GM19238 (cell line): ENCODE data around the gene CASTOR2.
"Not testable (repeated sequence)": the region's sequence is repeated elsewhere in the genome, so short reads cannot be mapped to it uniquely, and the experiment has no call there.

Experiments used
- DNase-seq: peaks from one replicate; pipeline ENCODE4 v3.0.0; 2011; ENCODE audit warnings: low spot score; ENCODE audit not compliant: insufficient read length

The CASTOR2 gene

DNA sequence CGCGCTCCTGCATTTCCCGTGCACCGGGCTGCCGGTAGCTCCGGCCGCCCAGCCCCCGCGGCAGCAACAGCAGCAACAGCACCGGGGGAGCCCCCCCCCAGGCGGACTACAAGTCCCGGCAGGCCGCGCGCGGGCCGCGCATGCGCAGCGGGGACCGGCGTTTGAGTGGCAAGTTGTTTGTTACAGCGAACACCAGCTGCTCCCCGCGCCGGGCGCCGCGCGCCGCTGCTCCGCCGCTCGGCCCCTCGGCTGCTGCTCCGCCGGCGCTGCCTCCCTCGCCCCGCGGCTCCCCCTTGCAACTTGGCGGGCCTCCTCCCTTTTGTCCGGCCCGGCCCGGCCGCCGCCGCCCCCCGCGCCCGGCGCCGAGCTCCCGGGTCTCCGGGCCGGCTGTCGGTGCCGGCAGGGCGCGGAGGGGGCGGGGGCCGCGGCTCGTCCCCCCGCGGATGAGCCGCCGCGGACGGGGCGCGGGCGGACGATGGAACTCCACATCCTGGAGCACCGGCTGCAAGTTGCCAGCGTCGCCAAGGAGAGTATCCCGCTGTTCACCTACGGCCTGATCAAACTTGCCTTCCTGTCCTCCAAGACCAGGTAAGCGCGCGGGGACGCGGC is at the start of gene CASTOR2:
Gene CASTOR2 (plus strand): TSS at position 195 of the 609 bp plus-strand sequence. CDS start 281 bp downstream, at position 476.
- not testable (repeated sequence) for DNase-seq

DNA sequence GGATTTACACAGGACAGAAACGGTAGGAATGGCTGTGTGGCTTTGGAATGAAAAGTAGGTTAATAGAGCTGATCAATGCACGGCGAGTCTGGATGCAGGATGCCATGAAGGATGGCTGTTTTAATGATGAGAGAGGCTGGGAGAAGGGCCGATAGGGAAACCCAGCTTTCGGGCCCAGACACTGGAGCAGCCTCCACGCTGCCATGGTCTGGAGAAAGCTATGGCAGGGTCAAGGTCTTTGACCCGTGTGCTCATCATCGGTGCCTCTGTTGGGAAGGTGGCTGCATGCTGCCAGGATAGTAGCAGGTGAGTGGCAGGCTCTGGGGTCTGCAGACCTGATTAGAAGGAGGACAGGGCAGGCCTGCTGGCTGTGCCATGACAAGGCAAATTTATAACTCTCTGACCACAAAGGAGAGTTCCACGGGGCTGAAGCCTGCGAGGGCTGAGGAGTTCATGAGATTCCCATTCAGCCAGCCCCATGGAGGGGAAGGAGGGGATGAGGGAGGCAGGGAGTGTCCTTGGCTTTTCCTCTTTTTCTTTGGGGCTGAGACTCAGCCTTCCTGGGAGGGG is 42.1 kb upstream of the CASTOR2 start:
- not testable (repeated sequence) for DNase-seq

DNA sequence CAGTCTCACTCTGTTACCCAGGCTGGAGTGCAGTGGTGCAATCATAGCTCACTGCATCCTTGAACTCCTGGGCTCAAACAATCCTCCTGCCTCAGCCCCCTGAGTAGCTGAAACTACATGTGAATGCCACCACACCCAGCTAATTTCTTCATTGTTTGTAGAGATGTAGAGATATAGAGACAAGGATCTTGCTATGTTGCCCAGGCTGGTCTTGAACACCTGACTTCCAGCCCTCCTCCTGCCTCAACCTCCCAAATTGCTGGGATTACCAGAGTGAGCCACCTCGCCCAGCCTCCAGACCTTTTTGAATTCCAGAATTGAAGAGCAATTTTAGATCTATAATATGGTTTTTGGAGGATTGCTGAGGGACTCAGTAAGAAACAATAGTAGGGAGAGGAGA is 40.9 kb upstream of the CASTOR2 start:
- DNase-seq = not testable (repeated sequence)

DNA sequence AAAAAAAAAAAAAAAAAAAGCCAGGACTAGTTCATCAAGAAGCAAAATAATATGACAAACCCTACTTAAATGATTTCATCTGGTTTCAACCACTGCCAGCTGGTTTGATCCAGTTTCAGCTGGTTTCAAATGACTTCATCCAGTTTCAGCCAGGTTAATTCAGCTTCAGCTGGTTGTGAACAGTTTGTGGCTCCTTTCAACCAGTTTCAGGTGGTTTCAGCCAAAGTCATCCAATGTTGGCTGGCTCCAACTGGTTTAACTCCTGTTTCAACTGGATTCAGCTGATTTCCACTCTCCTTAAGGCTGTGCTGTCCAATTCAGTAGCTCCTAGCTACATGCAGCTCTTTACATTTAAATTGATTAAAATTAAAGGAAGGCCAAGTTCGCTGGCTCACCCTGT is 37.5 kb upstream of the CASTOR2 start:
- not testable (repeated sequence) for DNase-seq

DNA sequence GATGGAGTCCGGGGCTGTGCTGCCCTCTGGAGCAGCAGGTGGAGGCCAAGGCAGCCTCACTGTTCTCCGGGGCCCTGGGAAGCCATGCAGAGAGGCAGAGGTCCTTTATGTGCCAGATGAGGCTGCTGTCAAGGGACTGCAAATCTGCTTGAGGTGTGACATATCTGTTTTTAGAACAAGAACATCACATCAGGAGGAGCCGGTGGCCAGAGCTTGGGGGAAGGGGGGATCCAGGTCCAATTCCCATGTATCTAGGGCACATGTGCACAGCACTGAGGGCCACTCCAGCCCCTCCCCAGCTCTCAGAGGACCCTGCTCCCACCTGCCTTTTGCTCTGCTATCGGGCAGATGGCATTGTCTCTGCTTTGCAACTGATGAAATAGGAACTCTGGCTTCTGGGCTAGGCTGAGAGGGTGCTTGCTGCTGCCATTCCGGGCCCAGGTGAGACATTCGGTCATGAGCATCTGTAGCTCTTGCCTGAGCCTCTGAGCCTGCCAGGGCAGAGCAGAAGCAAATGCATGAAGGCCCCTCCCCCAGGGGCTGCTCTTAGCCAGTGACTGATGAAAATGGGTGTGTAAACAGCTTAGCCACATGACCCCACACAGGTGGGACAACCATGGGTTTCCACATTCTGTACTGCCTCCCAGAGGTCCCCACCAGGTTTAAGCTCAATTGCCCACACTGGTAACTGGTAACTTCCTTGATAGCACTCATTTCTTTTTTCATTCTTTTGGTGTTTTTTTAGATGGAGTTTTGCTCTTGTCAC is 32.8 kb upstream of the CASTOR2 start:
- DNase-seq = not testable (repeated sequence)

DNA sequence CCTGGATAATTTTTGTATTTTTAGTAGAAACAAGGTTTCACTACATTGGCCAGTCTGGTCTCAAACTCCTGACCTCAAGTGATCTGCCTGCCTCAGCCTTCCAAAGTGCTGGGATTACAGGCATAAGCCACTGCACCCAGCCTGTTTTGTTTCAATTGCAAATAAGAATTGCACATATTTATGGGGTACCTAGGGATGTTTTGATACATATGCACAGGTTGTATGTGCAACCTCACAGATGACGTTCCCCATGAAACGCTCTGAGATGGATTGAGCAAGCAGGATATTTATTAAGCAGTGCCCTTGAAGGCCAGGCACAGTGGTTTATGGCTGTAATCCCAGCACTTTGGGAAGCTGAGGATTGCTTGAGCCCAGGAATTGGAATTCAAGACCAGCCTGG is 25.1 kb upstream of the CASTOR2 start:
- DNase-seq = not testable (repeated sequence)

DNA sequence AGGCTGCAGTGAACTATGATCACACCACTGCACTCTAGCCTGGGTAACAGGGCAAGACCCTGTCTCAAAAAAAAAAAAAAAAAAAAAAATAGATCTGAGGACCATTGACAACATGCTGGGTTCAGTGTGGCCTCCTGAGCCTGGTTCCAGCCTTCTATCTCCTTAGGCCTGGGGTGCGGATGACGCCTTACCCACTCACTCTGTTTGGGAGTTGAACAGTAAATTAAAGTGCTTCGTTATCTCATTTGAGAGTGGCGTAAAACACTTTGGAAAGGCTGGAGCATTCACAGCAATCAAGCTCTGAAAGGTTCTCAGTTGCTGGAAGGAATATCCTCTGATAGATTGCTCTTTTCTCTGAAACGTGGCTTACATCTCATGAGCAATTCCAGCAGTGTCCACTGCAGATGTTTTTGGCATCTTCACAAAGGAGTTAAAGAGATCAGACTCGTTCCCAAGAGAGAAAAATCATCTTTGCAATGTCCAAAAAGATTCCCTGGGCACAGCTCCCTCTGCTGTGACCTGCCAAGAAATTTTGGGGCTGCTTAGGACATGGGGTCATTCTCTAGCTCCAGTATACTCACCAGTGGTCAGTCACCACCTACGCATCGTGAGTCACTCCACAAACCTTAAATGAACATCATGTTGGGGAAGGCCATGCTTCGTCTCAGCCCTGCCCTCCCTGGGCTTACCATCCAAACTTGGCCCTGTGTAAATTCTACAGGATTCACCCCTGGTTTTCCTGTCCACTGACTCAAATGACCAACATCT is 23.0 kb upstream of the CASTOR2 start:
- not testable (repeated sequence) for DNase-seq

DNA sequence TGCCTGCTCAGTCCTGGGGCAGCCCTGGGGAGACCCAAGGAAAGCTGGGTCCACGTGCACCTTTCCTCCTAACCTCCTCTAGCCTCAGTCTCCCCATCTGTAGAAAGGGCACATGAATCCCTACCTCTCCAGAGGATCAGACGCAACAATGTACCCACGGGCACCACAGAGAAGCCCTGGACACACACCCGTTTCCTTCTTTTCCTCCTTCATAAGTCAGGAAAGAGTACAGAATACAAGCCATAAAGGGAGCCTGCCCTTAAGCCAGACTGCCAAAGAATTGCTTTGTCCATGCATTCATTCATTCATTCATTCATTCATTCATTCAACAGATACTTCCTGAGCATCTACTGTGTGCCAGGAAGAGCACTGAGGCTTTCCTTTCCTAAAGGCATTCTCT is 20.6 kb upstream of the CASTOR2 start:
- DNase-seq = not testable (repeated sequence)

DNA sequence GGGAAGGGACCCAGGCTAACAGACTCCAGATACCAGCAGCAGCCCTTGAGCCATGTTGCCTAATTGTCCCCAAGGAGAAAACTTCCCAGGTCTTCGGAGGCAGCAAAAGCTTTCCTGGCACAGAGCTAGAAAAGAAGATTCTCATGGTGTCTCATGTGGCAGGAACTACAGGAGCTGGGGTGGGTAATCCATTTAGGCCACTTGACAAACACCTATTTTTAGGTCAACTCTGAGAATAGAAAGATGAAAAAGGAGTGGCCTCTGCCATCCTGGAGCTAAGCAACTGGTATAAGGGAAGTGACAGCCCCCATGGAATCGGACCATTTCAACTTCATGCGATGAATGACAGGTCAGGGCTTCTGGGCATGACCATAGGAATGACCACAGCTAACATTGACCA is 16.8 kb upstream of the CASTOR2 start:
- not testable (repeated sequence) for DNase-seq

DNA sequence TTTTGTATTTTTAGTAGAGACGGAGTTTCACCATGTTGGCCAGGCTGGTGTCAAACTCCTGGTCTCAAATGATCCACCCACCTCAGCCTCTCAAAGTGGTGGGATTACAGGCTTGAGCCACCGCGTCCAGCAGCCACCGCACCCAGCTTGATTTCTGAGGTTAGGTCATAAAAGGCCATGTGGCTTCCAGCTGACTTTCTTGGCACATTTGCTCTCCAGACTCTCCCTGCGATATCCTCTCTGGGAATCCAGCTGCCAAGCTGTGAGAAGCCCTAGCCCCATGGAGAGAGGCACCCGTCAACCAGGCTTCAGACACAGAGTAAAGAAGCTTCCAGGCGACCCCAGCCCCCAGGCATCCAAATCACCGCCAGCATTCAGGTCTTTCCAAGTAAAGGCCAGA is 10.7 kb upstream of the CASTOR2 start:
- not testable (repeated sequence) for DNase-seq

DNA sequence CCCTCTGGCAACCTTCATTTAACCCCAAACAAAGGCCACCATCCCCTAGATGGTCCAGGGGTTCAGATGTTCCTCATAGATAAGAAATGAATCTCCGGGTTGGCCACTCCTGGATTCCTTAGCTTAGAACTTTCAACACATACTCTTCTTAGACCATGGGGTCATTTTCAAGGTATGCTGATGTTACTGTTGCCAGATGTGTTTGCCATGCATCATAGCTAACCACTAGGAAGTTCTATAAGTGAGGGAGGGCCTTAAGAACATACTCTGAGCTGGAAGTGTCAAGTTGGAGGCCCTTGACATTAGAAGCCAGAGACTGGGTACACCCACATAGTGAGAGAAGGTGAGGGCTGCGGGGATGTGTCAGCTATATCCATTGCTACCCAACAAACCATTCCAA is 6.2 kb upstream of the CASTOR2 start:
- DNase-seq = not testable (repeated sequence)

DNA sequence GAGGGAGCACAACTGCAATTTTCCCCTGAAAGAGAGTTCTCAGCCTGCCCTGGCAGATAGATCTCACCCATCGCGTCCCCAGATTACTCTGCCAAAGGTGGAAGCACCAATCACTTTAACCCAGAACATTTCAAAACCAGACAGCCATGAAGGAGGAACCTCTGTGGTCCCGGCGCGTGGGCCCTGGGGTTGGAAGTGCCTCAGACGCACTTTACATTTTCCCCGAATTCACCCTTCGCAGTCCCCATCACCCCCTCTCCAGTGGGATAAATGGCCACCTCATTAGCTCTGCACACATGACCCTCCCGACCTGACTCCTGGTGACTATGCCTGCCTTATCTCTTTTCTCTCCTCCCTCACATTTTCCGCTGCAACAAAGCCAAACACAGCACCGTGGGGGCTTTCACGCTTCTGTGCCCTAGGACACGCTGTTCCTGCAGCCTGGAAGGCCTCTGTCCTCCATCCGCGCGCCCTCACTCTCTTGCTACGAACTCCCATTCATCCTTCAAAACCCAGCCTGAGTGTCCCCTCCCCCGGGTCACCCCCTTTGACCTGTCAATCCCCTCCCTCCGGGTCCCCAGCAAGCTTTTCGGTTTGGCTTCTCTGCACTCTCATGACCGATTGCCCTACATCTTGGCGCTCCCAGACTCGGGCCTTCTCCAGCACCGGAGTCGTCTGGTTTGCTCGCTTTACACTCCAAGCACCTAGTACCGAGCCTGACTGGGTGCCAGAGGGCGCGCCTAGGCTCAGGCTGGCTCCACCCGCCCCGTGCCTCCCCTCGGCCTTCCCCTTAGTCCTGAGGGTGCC is 598 bp upstream of the CASTOR2 start:
- DNase-seq = not testable (repeated sequence)

DNA sequence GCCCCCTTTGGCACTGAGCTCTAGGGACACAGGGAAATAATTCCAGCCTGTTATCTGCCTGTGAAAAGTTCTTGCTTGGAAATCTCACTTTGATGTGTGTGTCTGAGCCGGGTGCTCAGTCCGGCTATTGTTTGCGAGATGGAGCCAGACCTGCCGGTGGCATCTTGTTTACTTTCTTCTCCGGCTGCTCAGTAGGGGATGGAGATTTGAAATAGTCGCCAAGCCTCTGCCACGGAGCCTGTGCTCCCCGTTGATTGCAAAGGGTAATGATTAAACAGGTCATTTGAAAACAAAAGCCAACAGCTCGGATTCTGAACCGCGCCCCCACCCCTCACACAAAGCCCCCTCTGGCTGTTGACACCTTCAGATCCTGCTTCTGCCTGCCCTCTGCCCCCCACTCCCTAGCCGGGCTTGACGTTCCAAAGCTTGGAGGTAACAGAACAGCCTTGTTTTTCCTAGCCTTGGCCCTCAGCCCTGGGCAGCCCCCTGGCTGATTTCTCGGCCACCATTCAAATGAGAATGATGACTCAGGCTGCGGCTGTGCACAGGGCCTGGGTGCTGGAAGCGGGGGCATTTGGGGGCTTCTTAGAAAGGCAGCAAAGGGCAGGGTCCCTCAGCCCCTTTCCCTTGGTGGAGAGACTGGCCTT is 1.8 kb downstream of the CASTOR2 start:
- DNase-seq = not testable (repeated sequence)

DNA sequence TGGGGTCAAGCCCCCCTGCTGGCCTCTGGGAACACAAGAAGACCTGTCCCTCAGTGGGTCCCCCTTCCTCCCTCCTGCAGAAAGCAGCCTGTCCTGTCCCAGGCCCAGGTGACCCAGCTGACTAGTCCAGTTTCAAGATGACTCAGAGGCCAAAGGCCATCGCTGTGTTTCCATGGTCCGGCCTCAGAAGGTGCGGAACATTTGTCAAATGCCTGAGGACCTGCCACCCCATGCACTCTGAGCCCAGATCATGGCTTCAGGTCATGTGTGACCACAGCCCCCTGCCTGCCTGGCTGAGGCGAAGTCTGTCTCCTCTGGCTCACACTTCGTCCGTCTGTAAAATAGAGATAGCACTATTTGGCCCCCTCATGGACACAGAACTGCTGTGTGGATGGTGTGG is 2.4 kb downstream of the CASTOR2 start:
- DNase-seq = not testable (repeated sequence)

DNA sequence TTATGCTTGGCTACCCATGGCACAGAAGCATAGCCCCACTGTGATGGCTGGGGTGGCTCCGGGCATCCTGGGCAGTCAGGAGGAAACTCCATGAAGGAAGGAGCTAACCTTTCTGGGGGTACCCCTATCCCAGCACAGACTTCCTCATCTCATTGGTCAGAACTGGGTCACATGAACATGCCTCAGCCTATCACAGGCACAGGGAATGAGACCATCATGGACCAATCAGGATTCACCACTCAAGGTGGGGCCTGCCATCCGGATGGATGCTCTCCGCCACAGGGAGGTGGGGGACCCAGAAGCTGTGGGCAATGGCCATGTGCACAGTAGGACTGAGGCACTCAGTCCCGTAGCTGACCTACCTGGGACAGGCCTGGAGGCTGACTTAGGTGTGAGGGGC is 6.9 kb downstream of the CASTOR2 start:
- DNase-seq = not testable (repeated sequence)

DNA sequence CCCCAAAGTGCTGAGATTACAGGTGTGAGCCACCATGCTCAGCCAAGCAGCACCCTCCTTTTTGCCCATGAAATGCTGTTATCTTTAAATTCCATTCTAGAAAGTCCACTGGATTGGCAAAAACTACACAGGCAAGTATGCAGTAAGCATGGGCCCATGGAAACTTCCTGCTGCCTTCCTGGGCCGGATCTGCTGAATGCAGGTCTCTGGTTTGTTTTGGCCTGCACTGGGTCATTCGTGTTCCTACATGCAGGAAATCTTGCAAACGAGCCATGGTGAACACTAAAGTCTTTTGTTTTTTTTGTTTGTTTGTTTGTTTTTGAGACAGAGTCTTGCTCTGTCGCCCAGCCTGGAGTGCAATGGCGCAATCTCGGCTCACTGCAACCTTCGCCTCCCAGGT is 7.9 kb downstream of the CASTOR2 start:
- not testable (repeated sequence) for DNase-seq

DNA sequence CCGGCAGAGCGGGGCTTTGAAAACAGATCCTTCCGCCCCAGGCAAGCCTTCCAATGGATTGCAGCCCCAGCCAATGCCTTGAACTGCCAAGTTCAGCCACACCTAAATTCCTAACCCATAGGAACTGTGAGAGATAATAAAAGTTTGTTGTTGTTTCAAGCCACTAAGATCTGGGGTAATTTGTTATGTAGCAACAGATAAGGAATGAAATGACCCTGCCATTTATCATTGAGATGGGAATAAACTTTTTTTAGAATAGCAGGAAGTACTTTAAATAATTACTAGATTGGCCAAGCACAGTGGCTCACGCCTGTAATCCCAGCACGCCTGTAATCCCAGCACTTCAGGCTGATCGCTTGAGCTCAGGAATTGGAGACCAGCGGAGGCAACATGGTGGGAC is 11.5 kb downstream of the CASTOR2 start:
- DNase-seq = not testable (repeated sequence)

DNA sequence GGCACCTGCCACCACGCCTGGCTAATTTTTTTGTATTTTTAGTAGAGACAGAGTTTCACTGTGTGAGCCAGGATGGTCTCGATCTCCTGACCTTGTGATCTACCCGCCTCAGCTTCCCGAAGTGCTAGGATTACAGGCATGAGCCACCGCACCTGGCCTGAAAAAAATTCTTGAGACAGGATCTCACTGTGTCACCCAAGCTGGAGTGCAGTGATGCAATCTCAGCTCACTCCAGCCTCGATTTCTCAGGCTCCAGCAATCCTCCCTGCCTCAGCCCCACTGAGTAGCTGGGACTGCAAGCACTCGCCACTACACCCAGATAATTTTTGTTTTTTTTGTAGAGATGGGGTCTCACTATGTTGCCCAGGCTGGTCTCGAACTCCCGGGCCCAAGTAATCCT is 13.0 kb downstream of the CASTOR2 start:
- not testable (repeated sequence) for DNase-seq

DNA sequence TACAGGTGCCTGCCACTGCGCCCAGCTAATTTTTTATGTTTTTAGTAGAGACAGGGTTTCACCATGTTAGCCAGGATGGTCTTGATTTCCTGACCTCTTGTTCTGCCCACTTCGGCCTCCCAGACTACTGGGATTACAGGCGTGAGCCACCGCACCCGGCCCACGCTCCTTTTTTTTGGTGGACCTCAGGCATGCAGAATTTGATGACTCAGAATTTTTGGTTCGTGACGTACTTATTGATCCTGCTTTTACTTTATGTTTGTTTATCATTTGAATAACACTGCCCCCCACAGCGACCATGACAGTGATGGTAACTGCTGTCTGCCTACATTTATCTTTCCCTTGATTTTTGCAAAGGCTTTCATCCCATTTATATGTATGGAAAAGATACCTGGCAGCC is 23.9 kb downstream of the CASTOR2 start:
- not testable (repeated sequence) for DNase-seq

DNA sequence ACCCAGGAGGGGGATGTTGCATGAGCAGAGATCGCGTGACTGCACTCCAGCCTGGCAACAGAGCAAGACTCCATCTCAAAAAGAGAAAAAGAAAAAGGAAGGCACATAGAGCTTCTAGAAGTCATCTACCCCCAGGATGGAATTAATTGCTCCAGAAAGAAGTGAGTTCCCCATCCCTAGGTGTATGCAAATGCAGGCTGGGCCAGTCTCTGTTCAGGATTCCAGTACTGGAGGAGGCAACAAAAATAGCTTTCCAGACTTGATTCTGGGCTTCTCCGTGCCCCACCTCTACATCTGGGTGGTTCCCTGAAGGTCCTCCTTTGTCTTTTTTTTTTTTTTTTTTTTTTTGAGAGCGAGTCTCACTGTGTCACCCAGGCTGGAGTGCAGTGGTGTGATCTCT is 28.6 kb downstream of the CASTOR2 start:
- DNase-seq = no peak
